Measurements from ENCODE around the gene METTL27. TPM values are rescaled to one million over a fixed set of nuclear protein-coding genes. Genes with fewer than 3 reads are reported as not detected.
A peak's percentile ranks its signal among the peaks of the same experiment; 100 is the strongest.

METTL27 gene
- total and polyA plus RNA-seq, 9 of the 15 experiments (the other 6 are each of a cell fraction or from before 2014, with no cell fraction given): 0.08 to 0.82 (median 0.33) TPM; not detected in 4

DNA sequence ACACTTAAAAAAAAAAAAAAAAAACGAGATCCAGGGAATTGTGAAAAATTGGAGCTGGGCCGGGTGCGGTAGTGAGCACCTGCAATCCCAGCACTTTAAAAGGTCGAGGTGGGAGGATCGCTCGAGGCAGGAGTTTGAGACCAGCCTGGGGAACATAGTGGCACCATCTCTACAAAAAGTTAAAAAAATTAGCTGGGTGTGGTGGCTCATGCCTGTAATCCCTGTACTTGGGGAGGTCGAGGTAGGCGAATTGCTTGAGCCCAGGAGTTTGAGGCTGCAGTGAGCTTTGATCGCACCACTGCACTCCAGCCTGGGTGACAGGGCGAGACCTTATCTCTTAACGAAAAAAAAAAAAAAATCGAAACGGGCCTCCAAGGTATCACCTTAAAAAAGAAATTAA lies 9.5 kb downstream of the METTL27 start:
- ChIA-PET POLR2A (interaction anchor here (1.2 to 1.7 kb wide), 2 partner anchors 10 kb away, joined by 4 to 5 read pairs; partner anchors contain the start of gene METTL27), CTCF (ENCODE audit: low intra/inter-chr PET ratio) (no interaction called here)
- WGBS (ENCODE audit: insufficient coverage, low coverage, missing lambda C conversion rate): 42% methylated on average over 12 of the region's 13 CpGs
- DNase-seq (ENCODE audit: extremely low read depth in 1 of 4, low spot score in 3 of 4) (no peak), ATAC-seq (no peak), FAIRE-seq (no peak)
- Histone ChIP-seq H3K27ac (ENCODE audit: extremely low read depth, low read depth, low read length) (no peak overlapping the region), H3K9me3 (replicated peaks; ENCODE audit: control insufficient read depth, insufficient read depth, low read depth, low read length) (no peaks in the 10 kb centered on the region), H3K36me3 (ENCODE audit: control insufficient read depth, insufficient read depth, low read length) (no peaks in the 10 kb centered on the region), H4K20me1 (replicated peaks; ENCODE audit: control insufficient read depth, insufficient read depth, low read length) (no peaks in the 10 kb centered on the region), H2AFZ (ENCODE audit: low read depth, low read length) (no peak overlapping the region), H3K4me3 (no peak overlapping the region), H3K4me1 (replicated peaks in 1 of 2; ENCODE audit: control insufficient read depth in 2 of 2, insufficient read depth in 2 of 2, low read length in 2 of 2) (peaks cover 17 to 39% of the 10 kb centered on the region in 2 experiments), H3K27me3 (ENCODE audit: control insufficient read depth in 2 of 2, insufficient read depth in 2 of 2, low read length in 2 of 2) (no peaks in the 10 kb centered on the region), H3K9me1 (ENCODE audit: control insufficient read depth, insufficient read depth, low read length) (no peaks in the 10 kb centered on the region), H3K4me2 (ENCODE audit: insufficient read depth, low read length) (no peak overlapping the region), H3K9ac (ENCODE audit: insufficient read depth in 1 of 2, low read depth in 2 of 2, low read length in 2 of 2) (no peak overlapping the region), H3K79me2 (ENCODE audit: control insufficient read depth, insufficient read depth, low read length) (no peaks in the 10 kb centered on the region)
- in situ Hi-C loops (cut with MboI) (no loop called here), intact Hi-C loops (cut with micrococcal nuclease) (no loop called here)
- TF ChIP-seq NFE2L1 (tag; IDR thresholded peaks at IDR 0.05; ENCODE audit: borderline replicate concordance, low read depth) (no peak), ZNF384 (IDR thresholded peaks at IDR 0.05; ENCODE audit: low read depth, low read length) (0 out of 2 replicates have a peak, but pooled peaks have one; percentile 35), KLF6 (CRISPR knock-in tag; IDR thresholded peaks at IDR 0.05; ENCODE audit: borderline replicate concordance) (no peak), XRCC4 (IDR thresholded peaks at IDR 0.05; ENCODE audit: extremely low read depth, insufficient read depth, insufficient read length) (no peak)
- no TSS peak for BruUV-seq (replicated peaks)
